Cerebellar cortex (tissue), 1 donor: ENCODE data around the gene AKR1C4.

Experiments
- DNase-seq: peaks from one replicate; pipeline ENCODE4 v3.0.0-alpha.2; 2015; ENCODE audit warnings: low spot score

AKR1C4 gene

DNA sequence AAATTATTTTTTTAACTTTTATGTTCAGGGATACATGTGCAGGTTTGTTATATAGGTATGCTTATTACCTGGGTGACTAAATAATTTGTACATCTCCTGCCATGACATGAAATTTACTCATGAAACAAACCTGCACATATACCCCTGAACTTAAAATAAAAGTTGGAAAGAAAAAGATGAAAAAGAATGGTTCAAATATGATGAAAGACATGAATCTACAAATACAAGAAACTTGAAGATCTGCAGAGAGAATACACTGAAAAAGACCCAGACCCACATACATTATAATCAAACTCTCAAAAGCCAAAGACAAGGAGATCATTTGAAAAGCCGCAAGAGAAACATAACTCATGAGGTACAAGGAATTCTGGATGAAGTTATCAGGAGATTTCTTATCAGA is 70.2 kb downstream of the AKR1C4 start:
- no peak for DNase-seq

DNA sequence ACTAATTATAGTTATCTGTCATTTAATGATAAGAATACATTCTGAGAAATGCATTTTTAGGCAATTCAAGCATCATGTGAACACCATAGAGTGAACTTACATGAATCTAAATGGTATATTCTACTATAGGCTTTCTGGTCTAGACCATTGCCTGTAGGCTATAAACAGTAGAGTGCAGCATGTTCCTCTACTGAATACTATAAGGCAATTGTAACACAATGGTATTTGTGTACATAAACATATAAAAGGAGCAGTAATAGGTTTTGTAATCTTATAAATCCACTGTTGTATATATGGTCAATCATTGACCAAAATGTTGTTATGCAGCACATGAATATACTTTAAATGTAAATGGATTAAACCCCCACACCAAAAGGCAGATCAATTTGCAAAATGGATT is 71.6 kb downstream of the AKR1C4 start:
- DNase-seq = no peak
